ENCODE data around the gene NDUFB4.

The NDUFB4 gene

DNA sequence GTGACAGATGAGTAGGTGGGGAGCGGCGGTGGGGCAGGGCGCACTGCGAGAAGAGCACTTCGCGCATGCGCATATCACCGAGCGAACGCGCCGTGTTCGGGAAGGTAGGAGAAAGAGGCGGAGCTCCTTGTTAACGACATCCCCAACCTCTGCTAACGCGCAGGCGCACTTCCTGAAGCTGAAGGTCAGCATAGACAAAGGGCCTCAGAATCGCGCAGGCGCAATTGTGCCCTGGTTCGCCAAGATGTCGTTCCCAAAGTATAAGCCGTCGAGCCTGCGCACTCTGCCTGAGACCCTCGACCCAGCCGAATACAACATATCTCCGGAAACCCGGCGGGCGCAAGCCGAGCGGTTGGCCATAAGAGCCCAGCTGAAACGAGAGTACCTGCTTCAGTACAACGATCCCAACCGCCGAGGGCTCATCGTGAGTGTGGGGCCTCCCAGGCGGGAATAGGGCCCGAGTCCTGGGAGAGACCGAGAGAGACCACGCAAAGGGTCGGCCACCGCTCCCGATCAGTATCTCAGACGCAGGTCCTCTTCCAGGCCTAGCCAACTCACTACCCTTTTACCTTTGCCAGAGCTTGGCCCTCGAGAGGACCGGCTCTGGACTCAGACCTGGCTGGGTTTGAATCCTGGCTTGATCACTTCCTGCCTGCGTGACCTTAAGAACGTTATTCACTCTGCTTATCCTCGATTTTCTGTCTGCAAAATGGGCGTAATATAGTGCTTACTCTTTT, at the start of gene NDUFB4:
NDUFB4 (plus strand) TSS at position 221 of the 737 bp plus-strand sequence; CDS start at position 245, 24 bp downstream.
- DNase-seq: peak; percentile 97

DNA sequence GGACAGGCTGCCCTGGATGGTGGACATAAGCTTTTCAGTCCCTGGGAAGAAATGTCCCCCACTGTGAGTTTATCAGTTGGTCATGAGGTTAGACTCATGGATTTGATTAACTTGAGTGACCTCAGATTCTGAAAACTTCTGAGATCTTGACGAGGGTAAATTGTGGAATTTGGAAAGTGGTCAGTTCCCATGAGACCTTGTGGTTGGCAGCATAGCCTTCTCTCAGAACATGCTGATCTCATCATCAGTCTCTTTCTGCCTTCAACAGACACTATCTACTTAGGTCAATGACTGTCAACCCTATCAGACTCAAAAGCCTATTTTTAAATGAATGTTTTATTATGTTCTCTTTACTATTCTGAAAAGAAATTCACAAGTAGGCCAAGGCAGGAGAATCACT, 45.6 kb upstream of the NDUFB4 start:
- DNase-seq: no peak

DNA sequence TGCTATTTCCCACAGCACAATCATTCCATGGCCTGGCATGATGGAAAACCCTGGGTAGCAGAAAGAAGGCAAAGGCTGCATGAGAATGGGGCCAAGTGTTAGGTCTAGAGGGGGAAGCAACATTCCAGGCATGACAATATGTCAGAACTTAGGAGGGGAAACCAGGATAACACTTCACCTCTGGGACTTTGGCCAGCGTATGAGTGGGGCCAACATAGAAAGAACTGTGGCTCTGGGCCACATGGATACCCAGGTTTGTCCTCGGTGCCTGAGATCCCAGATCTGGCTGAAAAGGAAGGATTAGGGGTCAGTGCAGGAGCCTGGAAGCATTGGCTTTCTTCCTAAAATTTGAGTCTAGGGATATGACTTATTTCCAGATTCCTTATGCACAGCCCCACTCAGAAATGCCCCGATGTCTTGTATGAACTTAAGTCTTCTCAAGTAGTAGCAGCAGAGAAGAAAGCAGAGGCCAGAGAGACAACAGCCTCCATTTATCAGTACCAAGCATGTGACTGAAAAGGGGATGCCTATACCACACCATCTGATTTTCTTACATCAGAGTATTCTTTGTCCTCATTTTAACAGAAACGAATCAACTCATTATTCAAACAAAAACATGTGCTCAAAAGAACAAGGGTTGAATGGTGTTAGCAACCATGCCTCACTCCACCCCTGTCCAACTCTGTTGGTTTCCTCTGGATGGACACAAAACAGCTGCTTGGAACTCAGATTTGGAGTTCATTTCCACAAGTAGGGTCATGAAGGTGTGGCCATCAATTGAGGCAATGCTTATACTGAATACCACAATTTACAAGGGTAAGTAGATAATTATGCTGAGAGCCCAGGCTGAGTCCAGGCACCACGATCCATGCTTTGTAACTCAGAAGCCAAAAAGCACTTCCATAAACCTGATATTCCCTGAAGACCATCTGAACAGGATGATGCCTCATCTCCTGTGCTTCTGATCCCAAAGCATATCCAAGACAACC, 43.7 kb upstream of the NDUFB4 start:
- no peak for DNase-seq

DNA sequence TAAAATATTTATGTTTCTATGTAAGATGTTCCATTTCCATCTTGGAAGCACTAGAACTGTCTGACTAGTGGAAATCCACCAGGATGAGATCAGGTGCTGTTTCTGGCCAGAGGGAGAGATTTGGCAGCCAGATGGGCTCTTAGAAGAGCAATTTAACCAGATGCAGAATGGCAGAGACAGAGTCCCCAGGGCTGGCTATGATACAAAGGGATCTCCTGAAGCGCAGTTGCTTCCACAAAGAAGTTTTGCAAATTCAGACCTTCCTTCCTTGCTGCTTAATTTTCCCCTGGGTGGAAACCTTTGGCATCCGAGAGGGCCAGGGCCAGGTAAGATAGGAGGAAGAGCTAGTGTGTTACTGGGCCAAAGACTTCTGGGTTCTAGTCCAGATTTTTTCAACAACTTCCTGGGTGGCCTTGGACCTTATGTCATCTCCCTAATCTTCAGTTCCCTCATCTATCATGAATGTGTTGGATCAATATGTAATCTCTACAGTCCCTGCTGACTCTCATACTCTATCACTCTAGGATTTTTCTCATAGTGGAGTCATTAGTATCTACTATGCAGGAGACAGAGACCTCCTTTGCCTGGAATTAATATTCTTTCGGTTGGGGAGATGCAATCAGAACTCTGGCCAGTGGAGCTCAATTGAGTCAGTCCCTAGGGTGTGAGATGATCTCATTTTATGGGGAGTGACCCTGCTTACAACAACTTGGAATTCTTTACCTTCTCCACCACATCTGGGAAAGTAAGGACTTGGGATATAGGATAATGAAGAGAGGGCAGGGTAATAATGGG, 41.1 kb upstream of the NDUFB4 start:
- no peak for DNase-seq

DNA sequence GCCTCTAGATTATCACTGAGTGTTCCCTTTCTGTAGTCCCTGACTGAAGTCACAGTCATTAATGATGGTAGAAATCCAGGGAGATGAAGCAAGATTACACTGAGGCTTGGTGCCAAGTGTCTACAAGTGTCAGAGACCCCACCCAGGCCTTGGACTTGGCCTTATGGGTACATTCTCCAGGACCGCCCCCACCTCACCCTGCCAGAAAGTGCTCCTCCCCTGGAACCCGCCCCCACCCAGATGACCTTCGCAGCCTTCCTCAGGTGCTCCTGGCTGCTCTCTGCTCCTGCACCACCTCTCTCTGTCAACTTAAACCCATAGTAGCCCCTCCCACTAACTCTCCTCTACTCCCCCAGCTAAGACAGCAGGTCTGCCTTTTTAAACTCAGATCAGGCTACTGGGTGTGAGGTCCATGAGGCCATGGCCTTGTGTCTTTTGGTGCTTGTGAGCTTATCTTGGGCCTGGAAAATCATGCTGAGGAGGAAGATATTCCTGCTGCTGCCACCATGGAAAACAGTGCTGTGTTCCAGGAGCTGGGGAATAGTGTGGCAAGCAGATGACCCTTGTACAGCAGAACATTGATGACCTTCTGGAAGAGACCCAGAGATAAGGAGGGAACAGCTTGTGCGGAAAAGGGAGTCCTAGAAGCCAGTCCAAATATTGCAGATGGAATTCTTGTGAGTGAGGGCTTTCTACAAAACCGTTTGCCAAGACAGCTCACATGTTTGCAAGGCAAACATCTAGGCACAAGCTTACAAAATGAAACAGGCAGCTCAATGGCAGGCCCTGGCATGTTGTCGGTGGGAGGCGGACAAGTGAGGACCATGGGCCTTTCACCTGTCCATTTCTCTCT, 40.3 kb upstream of the NDUFB4 start:
- DNase-seq: no peak

DNA sequence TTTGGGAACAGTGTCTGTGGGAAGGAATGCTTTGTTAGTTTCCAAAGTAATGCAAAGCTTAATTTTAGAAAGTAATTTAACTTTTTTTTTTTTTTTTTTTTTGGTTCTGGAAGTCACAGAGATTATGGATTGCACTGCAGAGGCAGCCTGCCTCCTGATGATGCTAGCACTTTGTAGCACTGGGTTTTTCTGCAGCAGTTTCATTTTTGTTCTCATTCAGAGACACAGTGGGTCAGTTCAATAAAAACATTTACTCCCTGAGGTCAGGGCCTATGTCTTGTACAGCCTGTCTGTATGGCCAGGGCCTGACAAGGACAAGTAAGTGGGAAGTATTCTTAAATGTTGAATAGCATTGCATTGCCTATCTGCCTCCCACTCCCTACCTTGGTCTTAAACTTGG, 39.0 kb upstream of the NDUFB4 start:
- no peak for DNase-seq

DNA sequence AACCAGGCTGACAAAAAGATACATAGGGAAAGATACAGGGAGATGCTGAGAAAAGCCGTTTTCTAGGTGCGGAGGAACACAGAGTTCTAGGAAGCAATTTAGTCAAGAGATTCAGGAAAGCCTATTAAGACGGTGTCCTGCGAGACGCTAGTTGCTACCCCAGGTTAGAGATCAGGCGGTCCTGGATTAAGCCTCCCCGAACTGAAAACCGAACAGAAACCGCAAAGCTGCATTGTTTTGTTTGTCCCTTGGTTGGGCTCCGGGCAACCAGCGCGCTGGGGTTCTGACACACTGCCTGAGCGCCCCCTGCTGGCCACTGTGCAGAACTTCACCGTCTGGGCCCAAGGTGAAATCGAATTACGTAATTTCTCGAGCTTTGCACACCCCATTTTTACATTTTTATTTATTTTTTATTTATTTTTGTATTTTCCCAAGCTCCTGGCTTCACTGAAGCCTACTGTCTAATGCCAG, 37.3 kb upstream of the NDUFB4 start:
- DNase-seq: peak; percentile 96

DNA sequence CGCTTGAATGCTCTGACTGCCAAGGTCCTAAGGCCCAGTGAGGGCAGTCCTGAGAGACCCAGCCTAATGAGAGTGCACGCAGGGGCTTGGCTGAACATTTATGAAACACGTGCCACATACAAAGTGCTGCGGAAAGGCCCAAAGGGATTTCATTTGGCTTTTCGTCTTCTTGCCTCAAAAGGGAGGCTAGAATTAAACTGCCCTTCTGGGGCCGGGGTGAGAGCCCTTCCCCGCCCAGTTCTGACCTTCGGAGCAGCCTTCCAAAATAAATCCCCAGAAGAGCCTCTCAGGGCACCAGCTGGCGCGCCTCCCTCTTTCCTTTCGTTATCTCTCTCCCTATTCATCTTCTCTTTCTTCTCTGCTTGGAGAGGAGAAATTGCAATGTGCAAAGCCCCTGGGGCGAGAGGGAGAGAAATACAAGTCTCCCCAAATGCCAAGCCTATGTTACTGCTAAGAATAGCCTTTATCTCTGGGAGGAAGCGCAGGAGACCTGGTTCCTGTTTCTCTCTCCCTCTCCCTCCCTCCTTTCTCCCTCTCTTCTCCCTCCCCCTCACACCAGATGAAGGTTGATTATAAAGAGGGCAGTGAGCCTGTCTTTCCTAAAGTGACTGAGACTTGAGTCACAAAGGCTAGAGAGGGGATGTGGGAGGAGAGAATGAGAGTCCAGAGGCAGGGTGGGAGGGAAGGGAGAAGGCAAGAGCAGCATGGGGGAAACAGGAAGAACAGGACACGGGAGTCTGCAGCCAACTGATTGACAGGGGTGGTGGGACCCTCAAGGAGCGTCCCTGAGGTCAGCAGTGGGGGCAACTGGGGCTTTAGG, 36.7 kb upstream of the NDUFB4 start:
- no peak for DNase-seq

DNA sequence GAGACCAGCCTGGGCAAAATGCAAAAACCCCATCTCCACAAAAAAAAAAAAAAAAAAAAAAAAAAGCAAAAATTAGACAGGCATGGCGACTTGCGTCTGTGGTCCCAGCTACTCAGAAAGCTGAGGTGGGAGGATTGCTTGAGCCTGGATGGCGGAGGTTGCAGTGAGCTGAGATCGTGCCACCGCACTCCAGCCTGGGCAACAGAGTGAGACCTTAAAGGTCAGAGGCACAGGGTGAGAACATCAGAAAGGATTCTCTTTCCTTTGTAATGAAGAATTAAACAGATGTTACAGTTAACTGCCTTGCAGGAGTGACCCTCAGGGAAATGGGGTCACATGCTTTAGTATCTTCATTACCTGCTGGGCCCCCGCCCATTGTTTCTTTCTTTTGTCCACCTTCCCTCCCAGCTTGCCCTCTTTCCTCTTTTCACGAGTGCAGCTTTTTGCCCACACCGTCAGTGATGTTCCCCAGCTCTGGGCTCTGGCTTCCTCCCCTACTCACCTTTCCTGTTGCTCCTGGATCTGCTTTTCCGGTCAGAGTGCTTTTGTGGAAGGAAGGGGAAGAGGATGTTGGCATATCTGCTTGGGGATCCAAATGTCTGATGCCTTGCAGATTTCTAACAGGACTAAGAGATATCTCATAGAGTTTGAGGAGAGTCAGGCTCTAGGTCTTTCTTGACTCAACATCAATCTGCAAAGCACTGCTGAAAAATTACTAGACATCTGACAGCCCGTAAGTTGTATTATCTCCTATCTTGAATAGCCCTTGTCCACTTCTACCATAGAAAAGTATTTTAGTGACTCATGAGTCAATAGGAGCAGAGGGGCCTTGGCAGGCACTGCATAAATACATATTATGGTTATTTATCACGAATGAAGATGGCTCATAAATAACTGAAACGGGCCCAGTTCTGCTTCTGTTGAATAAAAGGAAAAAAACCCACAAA, 35.6 kb upstream of the NDUFB4 start:
- DNase-seq: no peak

DNA sequence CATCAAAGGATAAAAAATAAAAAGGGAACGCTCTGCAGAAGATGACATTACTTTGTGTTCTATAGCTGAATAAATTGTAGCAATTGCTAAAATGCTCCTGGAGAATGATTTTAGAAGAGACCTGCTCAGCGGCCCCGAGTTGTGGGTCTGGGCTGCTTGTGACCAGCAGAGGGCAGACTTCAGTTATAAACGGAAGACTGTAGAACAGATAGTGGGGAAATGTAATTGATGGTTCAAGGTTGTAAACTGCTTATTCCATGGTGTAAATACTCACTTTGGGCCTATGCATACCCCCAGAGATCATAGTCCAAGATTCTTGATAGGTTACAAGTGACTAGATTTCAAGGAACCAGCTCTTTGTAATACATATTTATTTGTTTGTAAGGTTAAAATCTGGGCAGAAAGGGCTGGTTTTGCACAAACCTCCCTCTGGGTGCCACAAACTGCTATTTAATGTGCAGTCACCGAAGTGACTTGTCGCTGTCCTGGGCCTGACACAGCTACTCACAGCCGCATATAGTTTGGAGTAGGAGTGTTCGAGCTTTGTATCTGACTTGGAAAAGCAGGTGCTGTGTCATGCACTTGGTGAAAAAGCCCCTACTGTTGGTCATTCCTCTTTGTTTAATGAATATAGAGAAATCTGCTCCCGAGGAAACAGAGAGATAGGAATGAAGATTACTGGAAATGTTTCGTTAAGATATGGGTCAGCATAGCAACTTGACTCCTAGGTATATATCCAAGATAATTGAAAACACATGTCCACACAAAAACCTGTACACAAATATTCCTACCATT, 34.7 kb upstream of the NDUFB4 start:
- DNase-seq: peak; percentile 77

DNA sequence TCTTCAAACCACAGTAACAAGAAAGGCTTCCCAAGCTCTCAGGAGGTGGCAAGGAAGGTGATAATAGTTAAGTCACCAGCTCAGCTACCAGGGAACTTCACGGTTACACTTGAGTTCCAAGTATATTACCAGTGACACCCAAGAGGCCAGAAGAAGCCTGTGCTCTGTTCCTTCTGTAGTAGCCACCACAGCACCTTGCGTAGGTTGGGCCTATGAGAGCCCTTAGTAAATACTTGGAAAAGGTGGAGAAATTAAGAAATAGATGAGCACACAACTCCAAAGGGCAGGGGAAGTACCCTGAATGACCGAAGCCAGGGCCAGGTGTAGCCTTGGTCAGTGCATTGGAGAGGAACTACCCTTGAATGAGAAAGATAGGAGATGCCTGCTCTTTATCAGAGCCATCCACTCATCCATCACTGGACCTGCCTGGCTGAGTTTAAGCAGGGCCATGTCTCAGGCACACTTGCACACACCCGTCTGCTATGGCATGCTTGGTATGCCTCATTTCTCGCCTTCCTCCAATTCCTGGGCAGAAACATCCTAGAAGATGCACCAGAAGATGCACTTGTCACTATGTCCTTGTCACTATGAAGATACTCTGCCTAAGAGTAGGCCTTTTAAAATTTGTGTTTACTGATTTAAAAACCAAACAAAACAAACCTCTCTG, 32.6 kb upstream of the NDUFB4 start:
- no peak for DNase-seq

DNA sequence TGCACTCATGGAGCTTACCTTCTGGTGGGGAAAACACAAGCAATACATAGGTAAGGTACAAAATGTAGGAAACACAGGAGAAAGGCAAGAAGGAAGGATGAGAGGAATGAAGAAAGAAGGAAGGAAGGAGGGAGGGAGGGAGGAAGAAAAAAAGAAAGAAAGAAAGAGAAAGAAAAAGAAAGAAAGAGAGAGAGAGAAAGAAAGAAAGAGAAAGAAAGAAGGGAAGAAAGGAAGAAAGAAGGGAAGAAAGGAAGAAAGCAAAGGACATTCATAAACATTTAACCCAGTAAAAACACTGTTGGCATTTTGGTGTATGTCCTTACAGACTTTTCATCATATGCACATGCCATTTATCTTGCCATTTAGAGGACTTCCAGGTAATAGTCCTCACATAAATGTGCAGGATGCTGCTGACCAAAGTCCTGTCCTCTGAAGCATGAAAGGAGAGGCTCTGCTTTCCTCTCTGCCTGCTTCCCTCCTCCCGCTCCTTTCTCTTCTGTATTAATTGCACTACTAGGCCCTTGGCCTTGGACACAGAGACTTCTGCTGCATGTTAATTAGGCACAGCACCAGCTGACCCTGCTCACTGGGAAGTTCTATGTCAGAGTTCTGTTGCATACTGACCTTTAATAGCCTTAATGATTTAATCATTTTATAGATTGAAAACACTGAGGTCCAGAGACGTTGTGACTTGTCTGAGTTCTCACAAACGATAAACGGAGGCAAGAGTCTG, 29.7 kb upstream of the NDUFB4 start:
- DNase-seq: no peak

DNA sequence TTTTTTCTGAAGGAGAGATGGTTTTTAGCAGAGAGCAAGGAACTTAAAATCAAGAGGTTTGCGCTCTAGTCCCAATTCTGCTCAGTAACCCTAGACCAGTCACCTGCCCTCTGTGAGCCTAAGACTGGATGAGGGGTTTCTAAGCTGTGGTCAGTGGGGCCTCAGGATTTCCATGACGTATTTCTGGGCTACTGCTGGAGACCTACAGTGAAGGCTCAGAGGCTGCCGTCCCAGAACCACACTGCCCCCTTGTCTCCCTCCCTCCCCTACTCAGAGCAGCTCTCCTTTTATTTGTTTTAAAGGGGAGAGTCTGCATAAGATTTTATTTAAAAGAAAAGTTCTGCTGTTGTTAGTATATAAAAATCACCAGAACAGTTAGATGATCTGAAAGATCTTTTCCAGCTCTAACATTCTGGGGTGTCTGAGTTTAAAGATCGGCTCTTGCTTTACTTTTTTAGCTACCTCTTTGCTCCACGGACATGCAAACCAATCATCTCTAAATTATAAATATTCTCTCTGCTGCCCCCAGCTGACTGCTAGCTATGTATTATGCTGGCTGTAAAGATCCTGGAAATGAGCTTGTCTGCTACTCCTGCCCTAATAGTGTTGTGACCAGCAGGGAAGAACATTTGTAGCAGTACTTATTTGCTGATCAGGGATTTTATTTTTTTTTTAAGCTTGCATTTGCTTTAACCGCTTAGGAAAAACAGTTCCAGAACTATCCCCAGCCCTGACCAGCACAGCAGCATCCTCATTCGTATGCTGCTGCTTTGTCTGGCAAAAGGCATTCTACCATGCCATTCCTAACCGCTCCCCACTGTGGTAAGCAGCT, 28.6 kb upstream of the NDUFB4 start:
- DNase-seq: peak; percentile 52

DNA sequence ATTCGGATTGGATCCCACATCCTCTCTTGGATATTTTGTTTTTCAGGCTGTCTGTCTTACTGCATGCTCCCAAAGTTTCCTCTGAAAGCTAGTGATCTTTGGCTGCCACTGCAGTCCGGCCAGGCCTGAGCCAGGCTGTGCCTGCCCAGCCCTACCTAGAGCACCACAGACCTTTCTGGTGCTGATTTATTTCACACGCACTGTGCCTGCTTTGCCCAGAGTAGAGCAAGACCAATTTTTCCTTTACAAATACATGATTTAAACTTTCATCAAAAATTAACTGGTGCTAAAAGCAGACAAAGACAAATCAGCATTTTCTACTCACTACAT, 28.0 kb upstream of the NDUFB4 start:
- DNase-seq: no peak

DNA sequence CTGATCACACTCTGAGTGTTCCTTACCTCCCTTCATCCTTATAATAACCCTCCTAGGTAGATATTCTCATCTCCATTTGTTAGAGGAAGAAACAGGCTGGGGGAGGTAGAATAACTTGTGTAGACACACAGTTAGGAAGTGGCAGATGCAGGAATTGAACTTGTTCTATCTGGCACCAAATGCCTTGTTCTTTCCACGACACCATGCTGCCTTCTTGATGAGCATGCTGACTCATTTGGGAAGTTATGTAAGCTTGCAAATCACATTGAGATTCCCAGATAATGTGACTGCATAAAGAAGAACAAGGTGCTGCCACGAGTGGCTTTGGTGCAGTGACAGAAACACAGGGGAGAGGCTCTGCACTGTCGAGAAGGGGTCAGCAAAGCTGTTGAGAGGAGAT, 27.5 kb upstream of the NDUFB4 start:
- no peak for DNase-seq

DNA sequence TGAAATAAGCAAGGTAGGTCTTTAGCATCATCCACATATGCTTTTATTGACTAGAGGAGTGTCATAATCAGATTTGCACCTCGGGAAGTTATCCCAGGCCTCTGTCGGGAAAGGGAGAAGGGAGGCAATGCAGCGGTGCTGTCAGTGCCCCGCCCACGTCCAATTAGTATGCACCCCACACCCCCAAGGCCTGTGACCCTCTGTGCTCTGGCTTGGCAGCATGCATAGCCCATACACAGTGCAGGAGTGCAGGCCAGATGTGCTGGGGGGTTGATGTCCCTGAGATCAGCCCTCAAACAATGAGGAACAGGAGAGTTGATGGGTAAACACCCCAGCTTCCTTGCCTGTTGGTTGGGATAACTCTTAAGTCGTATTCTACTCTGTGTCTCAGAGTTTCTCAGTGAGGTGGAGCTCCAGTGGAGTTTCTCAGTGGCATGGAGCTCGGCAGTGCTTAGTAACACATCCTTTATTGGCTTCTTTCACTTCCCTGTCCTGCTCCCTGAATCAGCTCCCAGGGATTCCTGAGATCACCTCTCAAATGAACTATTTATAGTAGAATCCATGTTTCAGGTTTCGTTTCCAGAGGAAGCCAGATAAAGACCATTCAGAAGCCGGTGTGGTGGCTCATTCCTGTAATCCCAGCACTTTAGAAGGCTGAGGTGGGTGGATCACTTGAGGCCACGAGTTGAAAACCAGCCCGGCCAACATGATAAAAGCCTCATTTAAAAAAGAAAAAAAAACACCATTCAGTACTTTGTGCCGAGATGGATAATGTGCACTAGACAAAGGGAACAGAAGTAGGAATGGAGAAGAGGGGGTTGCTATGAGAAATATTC, 26.7 kb upstream of the NDUFB4 start:
- DNase-seq: no peak

Measured in retina (tissue), 1 donor.